SH-SY5Y (cell line): Measurements from ENCODE around the gene LGALS7B.

ENCODE experiments used
- GATA2 ChIP-seq: IDR thresholded peaks from 2 replicates; pipeline ENCODE4 v1.6.1; 2011; ENCODE audit warnings: mild to moderate bottlenecking, low read depth, low read length
- GATA3 ChIP-seq: IDR thresholded peaks from 2 replicates; pipeline ENCODE4 v1.6.1; 2011; ENCODE audit warnings: low read depth, mild to moderate bottlenecking, low read length, moderate library complexity

DNA sequence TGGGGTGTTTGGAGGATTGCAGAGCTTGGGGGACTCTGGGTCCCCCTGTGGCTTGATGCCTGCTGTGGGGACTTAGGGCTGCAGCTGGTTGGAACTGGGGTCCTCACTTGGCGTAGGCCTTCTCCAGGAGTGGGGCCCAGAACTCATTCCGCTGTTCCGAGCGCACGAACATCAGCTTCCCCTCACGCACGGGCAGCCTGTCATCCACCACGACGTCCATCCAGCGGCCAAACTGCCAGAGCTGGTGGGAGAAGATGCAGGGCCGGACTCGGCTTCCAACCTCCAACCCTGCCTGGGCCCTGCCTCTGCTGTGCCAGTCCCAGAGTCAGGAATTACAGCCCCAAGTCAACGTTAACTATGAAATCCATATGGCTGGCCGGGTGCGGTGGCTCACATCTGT lies 47.3 kb upstream of the LGALS7B start:
- TF ChIP-seq GATA3: no peak
- no peak for TF ChIP-seq GATA2
